Endothelial cell (in vitro differentiated cells): ENCODE measurements around the gene MED20. TPM values are rescaled to one million over a fixed set of nuclear protein-coding genes. Genes with fewer than 3 reads are reported as not detected.

Experiments
- DNase-seq: peaks from one replicate; pipeline ENCODE4 v3.0.0; 2021; ENCODE audit warnings: low spot score
- H3K27ac Mint-ChIP-seq: one replicate; pipeline ENCODE4 v1.8.0; 2021; ENCODE audit warnings: mixed read lengths, inconsistent platforms; ENCODE audit not compliant: unreplicated experiment
- H3K27me3 Mint-ChIP-seq: one replicate; pipeline ENCODE4 v1.8.0; 2021; ENCODE audit warnings: mild to moderate bottlenecking, moderate library complexity, mixed read lengths, inconsistent platforms; ENCODE audit not compliant: unreplicated experiment
- H3K36me3 Mint-ChIP-seq: one replicate; pipeline ENCODE4 v1.8.0; 2021; ENCODE audit warnings: mild to moderate bottlenecking, low read depth, mixed read lengths, inconsistent platforms; ENCODE audit not compliant: unreplicated experiment
- H3K4me1 Mint-ChIP-seq: one replicate; pipeline ENCODE4 v1.8.0; 2021; ENCODE audit warnings: mild to moderate bottlenecking, mixed read lengths, inconsistent platforms; ENCODE audit not compliant: unreplicated experiment
- H3K4me3 Mint-ChIP-seq: one replicate; pipeline ENCODE4 v1.8.0; 2021; ENCODE audit warnings: mild to moderate bottlenecking, mixed read lengths, inconsistent platforms; ENCODE audit not compliant: unreplicated experiment
- H3K9me3 Mint-ChIP-seq: one replicate; pipeline ENCODE4 v1.8.0; 2021; ENCODE audit warnings: mixed read lengths, inconsistent platforms; ENCODE audit not compliant: unreplicated experiment
- total RNA-seq: library from RNA; stranded (reverse); fragmentation: NEBNext Ultra II Directional; extraction: Animal tissue kit (Norgen Biotek cat#: 25700); gene quantifications from one replicate; pipeline ENCODE4 v1.2.1, GENCODE V29; 2021; ENCODE audit not compliant: unreplicated experiment
- TF ChIP-seq, protein P1 (sequence below): fragments of 200-600 bp; sonication (generic); IDR thresholded peaks from one replicate; pipeline ENCODE4 v1.5.0; 2021; ENCODE audit warnings: antibody characterized with exemption; ENCODE audit not compliant: unreplicated experiment

The MED20 gene
- total RNA-seq, 1 donor from 2014 or later, result 39.4 TPM

GRCh38 chr6:41960028-41960427, 39.1 kb upstream of the MED20 start:
- no peak for DNase-seq
- no peaks in the 10 kb centered on the region for H3K36me3 Mint-ChIP-seq
- H3K27me3 Mint-ChIP-seq, result peaks cover 3% of the 10 kb centered on the region
- H3K4me3 Mint-ChIP-seq, result no peak overlapping the region
- TF ChIP-seq, protein P1, sequence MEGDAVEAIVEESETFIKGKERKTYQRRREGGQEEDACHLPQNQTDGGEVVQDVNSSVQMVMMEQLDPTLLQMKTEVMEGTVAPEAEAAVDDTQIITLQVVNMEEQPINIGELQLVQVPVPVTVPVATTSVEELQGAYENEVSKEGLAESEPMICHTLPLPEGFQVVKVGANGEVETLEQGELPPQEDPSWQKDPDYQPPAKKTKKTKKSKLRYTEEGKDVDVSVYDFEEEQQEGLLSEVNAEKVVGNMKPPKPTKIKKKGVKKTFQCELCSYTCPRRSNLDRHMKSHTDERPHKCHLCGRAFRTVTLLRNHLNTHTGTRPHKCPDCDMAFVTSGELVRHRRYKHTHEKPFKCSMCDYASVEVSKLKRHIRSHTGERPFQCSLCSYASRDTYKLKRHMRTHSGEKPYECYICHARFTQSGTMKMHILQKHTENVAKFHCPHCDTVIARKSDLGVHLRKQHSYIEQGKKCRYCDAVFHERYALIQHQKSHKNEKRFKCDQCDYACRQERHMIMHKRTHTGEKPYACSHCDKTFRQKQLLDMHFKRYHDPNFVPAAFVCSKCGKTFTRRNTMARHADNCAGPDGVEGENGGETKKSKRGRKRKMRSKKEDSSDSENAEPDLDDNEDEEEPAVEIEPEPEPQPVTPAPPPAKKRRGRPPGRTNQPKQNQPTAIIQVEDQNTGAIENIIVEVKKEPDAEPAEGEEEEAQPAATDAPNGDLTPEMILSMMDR, result no peak
- no peak overlapping the region for H3K27ac Mint-ChIP-seq
- peaks cover 21% of the 10 kb centered on the region for H3K4me1 Mint-ChIP-seq
- no peaks in the 10 kb centered on the region for H3K9me3 Mint-ChIP-seq

DNA sequence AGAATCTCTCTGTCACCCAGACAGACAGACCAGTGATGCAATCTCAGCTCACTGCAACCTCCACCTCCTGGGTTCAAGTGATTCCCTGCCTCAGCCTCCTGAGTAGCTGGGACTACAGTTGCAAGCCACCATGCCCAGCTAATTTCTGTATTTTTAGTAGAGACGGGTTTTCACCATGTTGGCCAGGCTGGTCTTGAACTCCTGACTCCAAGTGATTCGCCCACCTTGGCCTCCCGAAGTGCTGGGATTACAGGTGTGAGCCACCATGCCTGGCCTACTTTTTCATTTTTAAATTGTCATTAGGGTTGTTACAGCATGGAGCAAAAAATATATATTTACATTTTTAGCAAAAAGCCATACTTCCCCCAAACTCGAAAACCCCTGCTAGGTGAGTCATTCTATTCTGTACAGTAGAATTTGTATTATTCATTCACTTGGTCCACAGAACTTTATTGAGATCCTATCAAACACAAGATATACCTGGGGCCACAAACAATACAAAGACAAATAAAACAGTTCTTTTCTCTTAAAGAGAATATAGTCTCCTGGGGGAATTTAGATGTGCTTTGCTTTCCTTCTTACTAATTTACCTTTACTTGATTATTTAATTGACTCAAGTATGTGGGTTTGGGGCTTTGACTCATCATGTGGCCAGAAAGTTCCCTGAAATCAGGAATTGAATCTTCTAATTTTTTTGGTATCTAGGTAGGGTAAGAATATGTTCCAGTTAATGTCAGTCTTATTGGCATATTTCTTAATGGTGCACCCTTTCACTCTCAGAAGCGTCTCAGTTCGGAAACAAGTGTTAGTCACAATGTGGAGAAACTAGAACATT, 37.3 kb upstream of the MED20 start:
- no peak overlapping the region for H3K4me3 Mint-ChIP-seq
- no peak overlapping the region for H3K27ac Mint-ChIP-seq
- peaks cover 3% of the 10 kb centered on the region for H3K27me3 Mint-ChIP-seq
- DNase-seq, result no peak
- TF ChIP-seq, protein P1, result no peak
- no peaks in the 10 kb centered on the region for H3K9me3 Mint-ChIP-seq
- peaks cover 14% of the 10 kb centered on the region for H3K4me1 Mint-ChIP-seq
- no peaks in the 10 kb centered on the region for H3K36me3 Mint-ChIP-seq

GRCh38 chr6:41957117-41957516, 36.2 kb upstream of the MED20 start:
- TF ChIP-seq, protein P1, result no peak
- Mint-ChIP-seq H3K4me3 (no peak overlapping the region), H3K27me3 (peaks cover 8% of the 10 kb centered on the region), H3K36me3 (no peaks in the 10 kb centered on the region), H3K9me3 (no peaks in the 10 kb centered on the region), H3K27ac (no peak overlapping the region), H3K4me1 (peaks cover 14% of the 10 kb centered on the region)
- DNase-seq, result no peak

- Mint-ChIP-seq H3K4me3 (no peak overlapping the region), H3K4me1 (peaks cover 5% of the 10 kb centered on the region)
These were observed 34.5 kb upstream of the MED20 start for GRCh38 chr6:41955412-41955811.

DNA sequence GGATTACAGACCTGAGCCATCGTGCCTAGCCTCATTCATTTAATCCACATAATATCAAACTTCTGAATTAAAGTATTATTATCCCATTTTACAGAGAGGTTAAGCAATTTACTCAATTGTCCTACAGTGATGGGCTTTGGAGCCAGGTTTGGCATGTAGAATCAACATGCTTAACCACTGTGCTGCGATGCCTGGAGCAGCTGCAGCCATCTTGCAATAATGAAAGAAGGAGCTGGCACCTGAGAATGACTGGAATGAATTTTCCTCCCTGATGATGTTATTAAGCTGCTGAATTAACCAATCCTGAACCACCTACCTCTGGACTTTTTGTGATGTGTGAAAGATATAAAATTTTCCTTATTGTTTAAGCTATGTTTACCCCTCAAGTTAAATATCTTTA, 33.7 kb upstream of the MED20 start:
- no peak for DNase-seq
- Mint-ChIP-seq H3K27me3 (peaks cover 10% of the 10 kb centered on the region), H3K9me3 (no peaks in the 10 kb centered on the region), H3K4me3 (no peak overlapping the region), H3K4me1 (peaks cover 4% of the 10 kb centered on the region), H3K36me3 (no peaks in the 10 kb centered on the region), H3K27ac (no peak overlapping the region)
- TF ChIP-seq, protein P1, result no peak

More at GRCh38 chr6:41955412-41955811, 34.5 kb upstream of the MED20 start:
- Mint-ChIP-seq H3K27me3 (peaks cover 9% of the 10 kb centered on the region), H3K36me3 (no peaks in the 10 kb centered on the region), H3K9me3 (no peaks in the 10 kb centered on the region), H3K27ac (no peak overlapping the region)
- no peak for DNase-seq
- TF ChIP-seq, protein P1, result no peak
